ENCODE results near the gene CELF5. TPM values are rescaled to one million over a fixed set of nuclear protein-coding genes. Genes with fewer than 3 reads are reported as not detected.

The CELF5 gene
- total RNA-seq, 1 experiment from 2014 or later: 1.2 TPM

DNA sequence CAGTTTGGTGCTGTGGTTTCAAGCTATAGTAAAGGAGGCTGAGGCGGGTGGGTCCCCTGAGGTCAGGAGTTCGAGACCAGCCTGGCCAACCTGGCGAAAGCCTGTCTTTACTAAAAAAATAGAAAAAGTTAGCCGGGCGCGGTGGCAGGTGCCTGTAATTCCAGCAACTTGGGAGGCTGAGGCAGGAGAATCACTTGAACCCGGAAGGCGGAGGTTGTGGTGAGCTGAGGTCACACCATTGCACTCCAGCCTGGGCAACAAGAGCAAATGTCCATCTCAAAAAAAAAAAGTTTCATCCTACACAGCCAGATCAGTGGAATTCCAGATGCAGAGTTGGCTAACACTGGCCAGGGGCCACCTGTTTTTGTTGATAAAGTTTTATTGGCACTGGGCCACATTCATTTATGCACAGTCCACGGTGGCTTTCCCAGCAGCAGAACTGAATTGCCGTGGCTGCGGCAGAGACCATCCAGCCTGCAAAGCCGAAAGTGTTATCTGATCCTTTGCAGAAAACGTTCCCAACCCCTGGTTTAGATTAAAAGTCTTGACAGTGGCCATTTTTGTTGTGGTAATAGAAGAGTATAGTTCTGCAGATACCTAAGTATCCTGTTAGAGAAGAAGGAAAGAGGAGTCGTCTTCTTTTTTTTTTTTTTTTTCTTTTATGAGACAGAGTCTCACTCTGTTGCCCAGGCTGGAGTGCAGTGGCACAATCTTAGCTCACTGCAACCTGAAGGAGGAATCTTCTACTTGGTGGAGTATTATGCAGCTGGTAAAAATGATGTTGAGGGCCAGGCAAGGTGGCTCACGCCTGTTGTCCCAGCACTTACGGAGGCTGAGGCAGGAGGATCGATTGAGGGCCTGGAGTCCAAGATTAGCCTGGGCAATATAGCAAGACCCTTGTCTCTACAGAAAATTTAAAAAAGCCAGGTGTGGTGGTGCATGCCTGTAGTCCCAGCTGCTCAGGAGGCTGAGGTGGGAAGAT, 30.1 kb upstream of the CELF5 start:
- DNase-seq (ENCODE audit: low read depth, low spot score) (no peak), ATAC-seq (no peak)
- TF ChIP-seq POLR2AphosphoS5 (IDR thresholded peaks at IDR 0.05; ENCODE audit: low read depth, low read length) (no peak), SIN3A (IDR thresholded peaks at IDR 0.05; ENCODE audit: borderline replicate concordance, insufficient read depth, low read depth, low read length) (no peak), TCF7L2 (IDR thresholded peaks at IDR 0.05; ENCODE audit: low read depth, low read length) (no peak)
- TF ChIP-seq, protein P1, sequence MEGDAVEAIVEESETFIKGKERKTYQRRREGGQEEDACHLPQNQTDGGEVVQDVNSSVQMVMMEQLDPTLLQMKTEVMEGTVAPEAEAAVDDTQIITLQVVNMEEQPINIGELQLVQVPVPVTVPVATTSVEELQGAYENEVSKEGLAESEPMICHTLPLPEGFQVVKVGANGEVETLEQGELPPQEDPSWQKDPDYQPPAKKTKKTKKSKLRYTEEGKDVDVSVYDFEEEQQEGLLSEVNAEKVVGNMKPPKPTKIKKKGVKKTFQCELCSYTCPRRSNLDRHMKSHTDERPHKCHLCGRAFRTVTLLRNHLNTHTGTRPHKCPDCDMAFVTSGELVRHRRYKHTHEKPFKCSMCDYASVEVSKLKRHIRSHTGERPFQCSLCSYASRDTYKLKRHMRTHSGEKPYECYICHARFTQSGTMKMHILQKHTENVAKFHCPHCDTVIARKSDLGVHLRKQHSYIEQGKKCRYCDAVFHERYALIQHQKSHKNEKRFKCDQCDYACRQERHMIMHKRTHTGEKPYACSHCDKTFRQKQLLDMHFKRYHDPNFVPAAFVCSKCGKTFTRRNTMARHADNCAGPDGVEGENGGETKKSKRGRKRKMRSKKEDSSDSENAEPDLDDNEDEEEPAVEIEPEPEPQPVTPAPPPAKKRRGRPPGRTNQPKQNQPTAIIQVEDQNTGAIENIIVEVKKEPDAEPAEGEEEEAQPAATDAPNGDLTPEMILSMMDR (IDR thresholded peaks at IDR 0.05): no peak
- TF ChIP-seq, protein P2, sequence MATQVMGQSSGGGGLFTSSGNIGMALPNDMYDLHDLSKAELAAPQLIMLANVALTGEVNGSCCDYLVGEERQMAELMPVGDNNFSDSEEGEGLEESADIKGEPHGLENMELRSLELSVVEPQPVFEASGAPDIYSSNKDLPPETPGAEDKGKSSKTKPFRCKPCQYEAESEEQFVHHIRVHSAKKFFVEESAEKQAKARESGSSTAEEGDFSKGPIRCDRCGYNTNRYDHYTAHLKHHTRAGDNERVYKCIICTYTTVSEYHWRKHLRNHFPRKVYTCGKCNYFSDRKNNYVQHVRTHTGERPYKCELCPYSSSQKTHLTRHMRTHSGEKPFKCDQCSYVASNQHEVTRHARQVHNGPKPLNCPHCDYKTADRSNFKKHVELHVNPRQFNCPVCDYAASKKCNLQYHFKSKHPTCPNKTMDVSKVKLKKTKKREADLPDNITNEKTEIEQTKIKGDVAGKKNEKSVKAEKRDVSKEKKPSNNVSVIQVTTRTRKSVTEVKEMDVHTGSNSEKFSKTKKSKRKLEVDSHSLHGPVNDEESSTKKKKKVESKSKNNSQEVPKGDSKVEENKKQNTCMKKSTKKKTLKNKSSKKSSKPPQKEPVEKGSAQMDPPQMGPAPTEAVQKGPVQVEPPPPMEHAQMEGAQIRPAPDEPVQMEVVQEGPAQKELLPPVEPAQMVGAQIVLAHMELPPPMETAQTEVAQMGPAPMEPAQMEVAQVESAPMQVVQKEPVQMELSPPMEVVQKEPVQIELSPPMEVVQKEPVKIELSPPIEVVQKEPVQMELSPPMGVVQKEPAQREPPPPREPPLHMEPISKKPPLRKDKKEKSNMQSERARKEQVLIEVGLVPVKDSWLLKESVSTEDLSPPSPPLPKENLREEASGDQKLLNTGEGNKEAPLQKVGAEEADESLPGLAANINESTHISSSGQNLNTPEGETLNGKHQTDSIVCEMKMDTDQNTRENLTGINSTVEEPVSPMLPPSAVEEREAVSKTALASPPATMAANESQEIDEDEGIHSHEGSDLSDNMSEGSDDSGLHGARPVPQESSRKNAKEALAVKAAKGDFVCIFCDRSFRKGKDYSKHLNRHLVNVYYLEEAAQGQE (IDR thresholded peaks at IDR 0.05; ENCODE audit: insufficient read depth in 1 of 2, low read depth in 2 of 2, low read length in 1 of 2): no peak
- in situ Hi-C loops (cut with HindIII; ENCODE audit: low pct_unique_long_range_greater_than_20kb, low sequenced_read_pairs) (no loop called here), intact Hi-C loops (cut with micrococcal nuclease; ENCODE audit: unreplicated experiment) (no loop called here)
- ChIA-PET CTCF (no interaction called here), POLR2A (no interaction called here)
- Histone ChIP-seq H3K4me3 (ENCODE audit: low read depth in 2 of 2, low read length in 2 of 2) (no peak overlapping the region), H3K27ac (ENCODE audit: low read length) (no peak overlapping the region), H3K36me3 (ENCODE audit: control insufficient read depth, insufficient read depth, low read length) (no peaks in the 10 kb centered on the region), H3K27me3 (ENCODE audit: control insufficient read depth, insufficient read depth, low read length) (no peaks in the 10 kb centered on the region), H3K4me1 (ENCODE audit: control insufficient read depth, insufficient read depth, low read length) (no peaks in the 10 kb centered on the region), H3K9me3 (ENCODE audit: control insufficient read depth, insufficient read depth, low read depth, low read length) (no peaks in the 10 kb centered on the region)
- BruUV-seq (replicated peaks): no TSS peak

DNA sequence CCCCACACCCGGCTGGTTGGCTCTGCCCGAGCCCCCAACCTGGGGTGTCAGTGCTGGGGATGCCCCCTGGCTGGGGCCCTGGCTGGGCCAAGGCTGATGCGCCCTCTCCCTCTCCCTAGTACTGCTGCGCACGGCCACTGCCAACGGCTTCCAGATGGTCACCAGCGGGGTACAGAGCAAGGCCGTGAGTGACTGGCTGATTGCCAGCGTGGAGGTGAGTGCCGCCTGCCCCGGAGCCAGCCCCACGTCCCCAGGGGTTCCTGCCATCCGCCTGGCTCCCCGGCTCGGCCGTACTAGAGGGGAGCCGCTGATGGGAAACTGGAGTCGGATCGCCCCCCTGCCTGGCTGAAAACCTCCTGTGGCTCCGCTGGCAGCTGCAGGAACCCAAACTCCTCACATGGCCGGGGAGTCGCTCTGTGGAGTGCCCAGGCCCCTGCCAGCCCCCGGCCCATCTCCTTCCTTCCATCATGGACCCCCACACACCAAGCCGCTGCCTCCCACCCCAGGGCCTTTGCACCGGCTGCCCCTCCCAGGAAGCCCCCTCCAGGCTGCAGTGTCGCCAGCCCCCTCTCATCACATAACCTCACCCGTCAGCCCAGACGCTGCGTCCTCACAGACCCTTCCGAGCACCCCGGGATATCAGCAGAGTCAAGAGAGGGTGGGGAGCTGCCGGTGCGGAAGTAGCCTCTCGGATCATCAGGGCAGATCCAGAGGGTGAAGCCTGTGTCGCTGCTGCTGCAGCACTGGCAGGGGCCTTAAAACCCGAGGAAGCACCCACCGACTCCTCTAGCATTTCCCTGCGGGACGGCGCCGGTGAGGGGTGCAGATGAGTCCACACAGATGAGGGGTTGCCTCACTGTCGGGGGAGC, 28.2 kb upstream of the CELF5 start:
- TF ChIP-seq TCF7L2 (IDR thresholded peaks at IDR 0.05; ENCODE audit: low read depth, low read length) (no peak), SIN3A (IDR thresholded peaks at IDR 0.05; ENCODE audit: borderline replicate concordance, insufficient read depth, low read depth, low read length) (no peak), POLR2AphosphoS5 (IDR thresholded peaks at IDR 0.05; ENCODE audit: low read depth, low read length) (no peak)
- TF ChIP-seq, protein P2 (IDR thresholded peaks at IDR 0.05; ENCODE audit: insufficient read depth in 1 of 2, low read depth in 2 of 2, low read length in 1 of 2): no peak
- TF ChIP-seq, protein P1 (IDR thresholded peaks at IDR 0.05): no peak
- Histone ChIP-seq H3K9me3 (ENCODE audit: control insufficient read depth, insufficient read depth, low read depth, low read length) (no peaks in the 10 kb centered on the region), H3K4me1 (ENCODE audit: control insufficient read depth, insufficient read depth, low read length) (no peaks in the 10 kb centered on the region), H3K36me3 (ENCODE audit: control insufficient read depth, insufficient read depth, low read length) (no peaks in the 10 kb centered on the region), H3K27me3 (ENCODE audit: control insufficient read depth, insufficient read depth, low read length) (no peaks in the 10 kb centered on the region), H3K4me3 (ENCODE audit: low read depth in 2 of 2, low read length in 2 of 2) (no peak overlapping the region), H3K27ac (ENCODE audit: low read length) (no peak overlapping the region)
- intact Hi-C loops (cut with micrococcal nuclease; ENCODE audit: unreplicated experiment): no loop called here
- no TSS peak for BruUV-seq (replicated peaks)
- ChIA-PET POLR2A (no interaction called here), CTCF (no interaction called here)
- in situ Hi-C loops (cut with HindIII; ENCODE audit: low pct_unique_long_range_greater_than_20kb, low sequenced_read_pairs): no loop called here
- ATAC-seq (no peak), DNase-seq (ENCODE audit: low read depth, low spot score) (no peak)
